NCI-H82 treated with DMSO at 0.1 percent for 48 hours (cell line): ENCODE data around the gene CMTM7.
"Not testable (repeated sequence)": the region's sequence is repeated elsewhere in the genome, so short reads cannot be mapped to it uniquely, and the experiment has no call there.

ENCODE experiments used
- DNase-seq: peaks from one replicate; lab custom pipeline; 2025; ENCODE audit not compliant: unreplicated experiment; lab: John Stamatoyannopoulos, UW

The CMTM7 gene

DNA sequence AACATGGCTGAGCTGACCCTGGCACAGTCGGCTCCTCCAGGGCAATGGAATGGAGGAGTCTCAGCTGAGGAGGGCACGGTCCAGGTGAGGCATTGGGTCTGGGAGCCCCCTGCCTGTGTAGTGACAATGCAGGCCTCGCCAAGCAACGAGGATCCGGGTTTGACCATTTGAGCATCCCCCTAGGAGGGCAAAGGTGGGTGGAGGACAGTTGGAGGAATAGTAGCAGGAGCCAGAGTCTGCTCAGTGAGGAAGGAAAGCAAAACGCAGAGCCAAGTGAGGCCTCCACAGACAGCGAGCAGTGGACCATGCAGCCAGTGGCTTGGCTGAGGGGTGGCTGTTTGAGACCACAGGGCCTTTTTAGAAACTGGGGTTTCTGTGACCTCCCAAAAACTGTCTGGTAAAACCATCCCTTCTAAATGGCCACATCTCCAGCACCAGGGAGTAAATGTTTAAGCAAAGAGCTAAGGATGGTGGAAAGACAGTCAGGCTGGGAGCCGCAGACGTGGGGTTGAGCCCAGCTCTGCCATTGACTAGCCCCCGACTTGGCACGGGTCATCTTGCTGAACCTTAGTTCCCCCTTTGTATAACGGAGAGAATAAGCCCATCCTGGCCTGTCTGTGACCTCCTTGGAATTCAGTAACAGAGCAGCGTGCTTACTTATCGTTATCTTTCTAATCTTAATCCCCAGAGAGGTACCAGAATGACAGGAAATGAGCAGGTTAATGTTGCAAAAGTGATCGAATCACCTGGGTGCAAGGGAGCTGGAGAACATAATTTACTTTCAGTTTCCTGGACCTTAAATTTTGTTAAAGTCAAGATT, 64.2 kb downstream of the CMTM7 start:
- DNase-seq, result no peak

DNA sequence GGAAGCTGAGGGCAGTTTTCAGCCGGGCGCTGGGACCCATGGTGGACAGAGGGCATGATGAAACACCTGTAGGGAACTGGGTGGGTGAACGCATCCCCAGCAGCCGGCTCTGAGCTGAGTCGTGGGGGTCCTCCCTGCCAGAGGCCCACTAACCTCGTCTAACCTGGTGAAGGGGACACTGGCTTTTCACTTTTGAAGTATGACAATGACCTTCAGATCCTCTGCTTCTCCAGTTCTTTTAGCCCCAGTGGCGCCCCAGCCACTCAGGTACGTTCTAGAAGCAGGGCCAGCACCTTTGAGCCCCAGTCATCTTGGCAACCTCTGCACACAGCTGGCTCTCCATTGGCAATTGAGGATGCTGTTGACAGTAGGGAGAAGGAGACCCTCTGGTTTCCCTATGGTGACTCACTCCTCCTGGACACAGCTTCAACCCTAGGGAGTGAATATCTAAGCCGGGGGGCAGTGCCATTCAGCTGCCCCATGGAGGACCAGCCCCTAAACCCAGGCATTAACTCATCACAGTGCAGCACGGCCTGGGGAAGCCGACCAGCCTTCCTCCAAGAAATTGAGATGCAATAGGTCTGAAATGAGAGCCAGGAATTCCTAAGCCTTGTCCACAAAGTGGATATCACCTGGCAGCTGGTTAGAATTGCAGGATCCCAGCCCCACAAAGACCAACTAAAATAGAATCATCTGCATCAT, 64.9 kb downstream of the CMTM7 start:
- DNase-seq, result no peak

DNA sequence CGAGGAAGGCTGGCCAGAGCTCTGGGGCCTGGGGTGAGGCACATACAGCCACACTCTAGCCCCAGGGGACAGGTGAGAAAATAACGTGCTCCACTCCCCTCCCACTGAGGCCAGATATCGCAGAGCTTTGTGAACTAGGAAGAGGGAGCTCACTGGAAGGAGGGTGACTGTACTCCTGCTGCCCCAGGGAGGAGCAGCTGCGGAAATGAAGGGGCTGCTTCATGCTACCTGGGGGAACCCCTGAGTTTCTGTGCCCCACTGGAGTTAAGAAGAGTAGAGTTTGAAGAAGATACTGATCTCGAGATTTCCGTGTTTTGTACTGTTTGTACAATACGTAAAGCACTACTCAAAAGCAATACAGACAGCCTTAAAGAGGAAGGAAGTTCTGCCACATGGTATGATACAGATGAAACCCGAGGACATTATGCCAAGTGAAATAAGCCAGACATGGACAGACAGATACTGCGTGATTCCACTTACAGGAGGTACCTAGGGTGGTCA, 66.4 kb downstream of the CMTM7 start:
- DNase-seq, result no peak

DNA sequence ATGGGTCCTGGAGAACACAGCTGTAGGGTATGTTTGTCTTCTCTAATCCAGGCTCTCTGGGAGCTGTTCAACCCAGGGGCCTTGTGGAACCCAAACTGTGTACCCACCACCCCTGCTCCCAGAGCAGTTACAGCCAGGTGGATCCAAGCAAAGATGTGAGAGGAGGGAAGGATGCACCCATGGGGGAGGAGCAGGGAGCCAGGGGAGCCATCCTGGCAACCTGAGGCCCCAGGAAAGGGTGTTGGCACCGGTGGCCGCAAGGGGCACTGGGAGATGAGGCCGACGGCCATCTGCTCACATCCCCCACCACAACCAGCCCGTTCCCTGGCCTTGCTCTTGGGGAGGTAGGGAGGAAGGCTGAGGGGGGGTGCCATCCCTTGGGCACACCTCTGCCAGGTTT, 67.8 kb downstream of the CMTM7 start:
- DNase-seq, result no peak

DNA sequence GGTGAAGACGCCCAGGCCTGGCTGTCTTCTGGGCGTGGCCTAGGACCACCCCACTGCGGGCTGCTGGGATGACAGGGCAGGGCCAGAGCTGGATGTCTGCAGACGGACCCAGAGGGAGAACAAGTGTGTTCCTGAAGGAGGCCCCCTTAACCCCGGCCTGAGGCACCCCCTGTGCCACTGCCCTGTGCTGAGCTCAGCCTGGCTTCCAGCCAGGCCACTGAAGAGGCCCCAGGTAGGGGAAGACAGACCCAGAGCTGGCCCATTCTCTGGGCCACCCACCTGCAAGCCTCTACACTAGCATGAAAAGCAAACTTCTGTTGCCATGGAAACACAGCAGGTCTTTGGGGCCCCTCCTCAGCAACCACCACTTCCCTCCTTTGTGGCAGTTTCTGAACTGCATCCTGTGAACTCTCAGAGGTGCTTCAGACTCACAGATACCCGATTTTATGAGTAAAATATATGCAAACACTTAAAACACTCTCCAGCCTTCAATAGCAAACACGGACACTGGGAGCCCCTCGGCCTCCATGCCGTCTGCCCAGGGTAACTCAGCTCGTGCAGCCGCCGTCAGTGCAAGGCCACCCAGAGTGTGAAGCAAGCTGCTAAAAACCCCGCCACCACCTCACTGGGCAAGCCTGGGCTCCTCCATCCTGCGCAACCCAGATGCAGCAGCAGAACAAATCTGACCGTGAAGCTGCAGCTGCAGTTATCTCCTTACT, 68.5 kb downstream of the CMTM7 start:
- no peak for DNase-seq

DNA sequence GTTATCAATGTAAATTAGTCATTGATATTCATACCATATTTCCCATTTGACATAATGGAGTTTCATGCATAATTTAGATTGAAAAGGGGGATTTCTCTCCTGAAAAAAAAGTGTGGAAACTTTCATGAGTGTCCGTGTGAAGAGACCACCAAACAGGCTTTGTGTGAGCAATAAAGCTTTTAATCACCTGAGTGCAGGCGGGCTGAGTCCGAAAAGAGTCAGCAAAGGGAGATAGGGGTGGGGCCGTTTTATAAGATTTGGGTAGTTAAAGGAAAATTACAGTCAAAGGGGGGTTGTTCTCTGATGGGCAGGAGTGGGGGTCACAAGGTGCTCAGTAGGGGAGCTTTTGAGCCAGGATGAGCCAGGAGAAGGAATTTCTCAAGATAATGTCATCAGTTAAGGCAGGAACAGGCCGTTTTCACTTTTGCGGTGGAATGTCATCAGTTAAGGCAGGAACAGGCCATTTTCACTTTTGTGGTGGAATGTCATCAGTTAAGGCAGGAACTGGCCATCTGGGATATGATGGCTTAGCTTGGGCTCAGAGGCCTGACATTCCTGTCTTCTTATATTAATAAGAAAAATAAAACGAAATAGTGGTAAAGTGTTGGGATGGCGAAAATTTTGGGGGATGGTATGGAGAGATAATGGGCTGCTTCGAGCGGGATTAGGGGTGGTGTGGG, 69.3 kb downstream of the CMTM7 start:
- not testable (repeated sequence) for DNase-seq

DNA sequence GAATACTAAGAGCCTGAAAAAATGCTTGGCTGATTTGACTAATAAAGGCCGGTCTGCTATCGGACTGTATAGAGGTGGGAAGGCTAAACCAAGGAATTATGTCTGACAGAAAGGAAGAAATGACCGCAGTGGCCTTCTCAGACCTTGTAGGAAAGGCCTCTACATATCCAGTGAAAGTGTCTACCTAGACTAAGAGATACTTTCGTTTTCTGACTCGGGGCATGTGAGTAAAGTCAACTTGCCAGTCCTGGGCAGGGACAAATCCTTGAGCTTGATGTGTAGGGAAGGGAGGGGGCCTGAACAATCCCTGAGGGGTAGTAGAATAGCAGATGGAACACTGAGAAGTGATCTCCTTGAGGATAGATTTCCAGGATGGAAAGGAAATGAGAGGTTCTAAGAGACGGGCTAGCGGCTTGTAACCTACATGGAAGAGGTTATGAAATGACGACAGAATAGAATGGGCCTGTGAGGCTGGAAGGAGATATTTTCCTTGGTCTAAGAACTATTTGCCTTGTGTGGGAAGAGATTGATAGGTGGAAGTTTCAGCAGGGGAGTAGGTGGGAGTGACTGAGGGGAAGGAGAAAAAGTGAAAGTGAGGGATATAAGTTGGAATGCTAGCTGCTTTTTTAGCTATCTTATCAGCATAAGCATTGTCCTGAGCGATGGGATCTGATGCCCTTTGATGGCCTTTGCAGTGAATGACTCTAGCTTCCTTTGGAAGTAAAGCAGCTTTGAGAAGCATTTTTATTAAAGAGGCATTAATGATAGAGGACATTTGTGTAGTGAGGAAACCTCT, 70.7 kb downstream of the CMTM7 start:
- not testable (repeated sequence) for DNase-seq

DNA sequence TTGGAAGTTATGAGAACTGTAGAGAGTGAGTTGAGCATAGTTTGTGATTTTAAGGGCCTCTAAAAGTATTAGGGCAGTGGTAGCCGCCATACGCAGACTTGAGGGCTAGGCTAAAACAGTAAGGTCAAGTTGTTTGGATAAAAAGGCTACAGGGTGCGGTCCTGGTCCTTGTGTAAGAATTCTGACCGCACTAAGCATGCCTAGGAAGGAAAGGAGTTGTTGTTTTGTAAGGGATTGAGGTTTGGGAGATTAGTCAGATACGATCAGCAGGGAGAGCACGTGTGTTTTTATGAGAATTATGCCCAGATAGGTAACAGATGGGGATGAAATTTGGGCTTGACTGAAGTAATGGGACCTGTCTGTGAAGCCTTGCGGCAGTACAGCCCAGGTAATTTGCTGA, 71.8 kb downstream of the CMTM7 start:
- DNase-seq, result not testable (repeated sequence)

DNA sequence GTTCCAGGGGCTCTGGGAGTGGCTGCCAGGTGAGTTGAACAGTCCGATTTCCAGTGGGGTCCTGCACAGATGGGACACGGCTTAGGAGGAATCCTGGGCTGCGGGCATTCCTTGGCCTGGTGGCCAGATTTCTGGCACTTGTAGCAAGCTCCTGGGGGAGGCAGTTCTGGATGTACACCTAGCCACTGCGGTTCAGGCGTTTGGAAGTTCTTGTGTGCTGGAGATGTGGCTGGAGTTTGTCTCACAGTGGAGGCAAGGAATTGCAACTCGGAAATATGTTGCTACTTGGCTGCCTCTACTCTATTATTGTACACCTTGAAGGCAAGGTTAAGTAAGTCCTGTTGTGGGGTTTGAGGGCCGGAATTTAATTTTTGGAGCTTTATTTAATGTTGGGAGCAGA, 73.1 kb downstream of the CMTM7 start:
- not testable (repeated sequence) for DNase-seq

DNA sequence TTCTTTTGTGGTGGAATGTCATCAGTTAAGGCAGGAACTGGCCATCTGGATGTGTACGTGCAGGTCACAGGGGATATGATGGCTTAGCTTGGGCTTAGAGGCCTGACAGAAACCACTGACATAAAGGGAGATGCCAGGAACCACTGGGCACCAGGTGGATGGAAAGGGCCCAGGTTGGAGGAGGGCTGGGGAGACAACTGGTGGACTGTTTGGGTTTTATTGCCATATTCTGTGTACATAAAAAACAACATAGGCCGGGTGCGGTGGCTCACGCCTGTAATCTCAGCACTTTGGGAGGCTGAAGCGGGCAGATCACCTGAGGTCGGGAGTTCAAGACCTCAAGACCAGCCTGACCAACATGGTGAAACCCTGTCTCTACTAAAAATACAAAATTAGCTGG, 75.2 kb downstream of the CMTM7 start:
- DNase-seq, result not testable (repeated sequence)

DNA sequence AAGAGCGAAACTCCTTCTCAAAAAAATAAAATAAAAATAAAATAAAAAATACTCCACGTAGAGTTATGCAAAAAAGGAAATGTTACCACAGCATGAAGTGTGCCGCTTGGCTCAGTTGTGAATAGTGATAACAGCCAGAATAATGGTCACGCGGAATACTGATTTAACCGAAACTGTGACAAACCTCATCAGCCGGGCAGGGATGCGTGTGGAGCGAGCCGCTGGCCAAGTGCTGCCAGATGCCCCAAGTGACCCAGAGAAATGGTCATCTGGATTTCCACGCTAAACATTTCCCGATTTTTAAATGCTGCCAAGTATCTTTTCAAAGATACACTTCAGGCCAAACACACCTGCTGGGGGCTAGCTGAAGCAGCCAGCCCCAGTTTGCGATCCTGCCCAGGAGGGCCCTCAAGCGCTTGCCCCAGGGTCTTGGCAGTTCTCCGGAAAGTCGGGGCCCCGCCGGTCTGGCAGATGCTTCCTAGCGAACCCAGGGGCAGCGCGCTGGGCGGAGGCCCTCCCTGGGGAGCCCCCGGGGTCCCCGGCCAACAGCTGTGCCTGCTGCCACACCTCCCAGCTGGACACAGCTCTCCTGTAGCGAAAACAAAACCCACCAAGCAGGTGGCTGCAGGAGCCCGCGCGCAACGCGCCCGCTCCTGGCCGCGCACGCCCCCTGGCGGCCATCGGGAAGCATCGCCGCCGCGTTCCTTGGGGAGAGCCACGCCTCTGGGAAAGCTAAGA, 75.8 kb downstream of the CMTM7 start:
- DNase-seq, result no peak

DNA sequence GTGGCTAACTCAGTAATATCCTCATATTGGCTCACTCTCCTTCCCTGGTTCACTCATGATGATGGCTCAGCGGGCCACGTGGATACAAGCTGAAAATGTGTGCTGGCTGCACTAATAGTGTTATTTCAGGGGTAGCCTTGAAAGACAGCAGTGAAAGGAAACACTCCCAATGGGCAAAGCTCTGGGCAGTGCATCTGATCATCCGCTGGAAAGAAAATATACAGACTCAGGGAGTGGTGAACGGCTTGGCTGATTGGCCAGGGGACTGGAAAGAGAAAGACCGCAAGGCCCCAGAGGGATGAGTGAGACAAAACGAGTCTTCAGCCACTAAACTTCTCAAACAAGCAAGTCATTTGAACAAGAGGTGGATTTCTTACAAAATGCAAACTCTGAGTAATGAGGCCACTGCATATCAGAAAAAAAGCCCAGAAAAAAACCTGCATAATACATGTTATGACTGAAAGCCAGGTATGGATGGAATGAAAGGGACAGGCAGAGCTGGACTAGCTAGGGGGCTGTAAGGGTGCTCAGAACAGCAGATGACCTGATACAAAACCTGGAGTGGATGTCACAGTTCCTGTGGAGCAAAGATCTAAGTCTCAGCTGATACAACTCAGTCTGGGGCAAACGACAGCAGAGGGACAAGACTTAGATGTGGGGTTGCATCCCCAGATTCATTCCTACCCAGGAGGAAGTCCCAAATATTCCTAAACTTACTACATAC, 77.7 kb downstream of the CMTM7 start:
- no peak for DNase-seq

DNA sequence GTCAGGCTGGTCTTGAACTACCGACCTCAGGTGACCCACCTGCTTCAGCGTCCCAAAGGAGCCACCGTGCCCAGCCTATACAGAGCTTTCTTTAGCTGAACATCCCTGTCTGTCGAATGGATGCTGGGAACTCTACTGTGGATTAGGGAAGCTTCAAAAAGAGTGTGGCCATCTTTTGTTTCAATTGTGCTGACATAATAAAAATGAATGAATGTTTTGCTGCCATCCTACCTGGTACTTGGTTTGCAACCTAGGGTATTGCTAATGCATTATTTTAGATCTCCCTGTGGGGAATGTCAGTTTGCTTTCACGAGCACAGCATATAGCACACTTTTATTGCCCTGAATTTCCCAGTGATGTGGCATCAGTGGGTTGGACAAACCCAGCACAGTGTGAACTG, 78.7 kb downstream of the CMTM7 start:
- no peak for DNase-seq

DNA sequence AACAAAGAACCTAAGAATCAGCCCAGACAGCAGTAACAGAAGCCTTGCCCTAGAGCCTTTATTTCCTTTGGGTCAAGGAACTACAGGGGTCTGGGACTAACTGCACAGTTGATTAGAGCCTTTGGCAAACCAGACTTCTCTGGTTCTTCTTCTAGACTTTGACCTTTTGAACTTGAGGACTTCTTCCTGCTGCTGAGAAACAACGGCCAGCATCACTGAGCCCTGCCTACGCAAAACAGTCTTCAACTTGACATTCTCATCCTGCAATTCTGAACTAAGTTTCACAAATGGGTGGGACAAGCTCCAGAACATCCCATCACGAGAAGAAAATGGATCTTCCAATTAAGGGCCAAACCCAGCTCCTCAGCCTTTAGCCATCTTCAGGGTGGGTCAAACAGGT, 79.6 kb downstream of the CMTM7 start:
- DNase-seq, result no peak

DNA sequence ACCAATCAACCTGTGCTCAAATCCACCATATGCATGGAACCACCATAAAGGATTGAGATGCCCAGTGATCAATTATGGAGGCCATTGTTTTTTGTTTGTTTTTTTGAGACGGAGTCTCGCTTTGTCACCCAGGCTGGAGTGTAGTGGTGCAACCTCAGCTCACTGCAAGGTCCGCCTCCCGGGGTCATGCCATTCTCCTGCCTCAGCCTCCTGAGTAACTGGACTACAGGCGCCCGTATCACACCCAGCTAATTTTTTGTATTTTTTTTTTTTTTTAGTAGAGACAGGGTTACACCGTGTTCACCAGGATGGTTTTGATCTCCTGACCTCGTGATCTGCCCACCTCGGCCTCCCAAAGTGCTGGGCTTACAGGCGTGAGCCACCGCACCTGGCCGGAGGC, 80.5 kb downstream of the CMTM7 start:
- not testable (repeated sequence) for DNase-seq

DNA sequence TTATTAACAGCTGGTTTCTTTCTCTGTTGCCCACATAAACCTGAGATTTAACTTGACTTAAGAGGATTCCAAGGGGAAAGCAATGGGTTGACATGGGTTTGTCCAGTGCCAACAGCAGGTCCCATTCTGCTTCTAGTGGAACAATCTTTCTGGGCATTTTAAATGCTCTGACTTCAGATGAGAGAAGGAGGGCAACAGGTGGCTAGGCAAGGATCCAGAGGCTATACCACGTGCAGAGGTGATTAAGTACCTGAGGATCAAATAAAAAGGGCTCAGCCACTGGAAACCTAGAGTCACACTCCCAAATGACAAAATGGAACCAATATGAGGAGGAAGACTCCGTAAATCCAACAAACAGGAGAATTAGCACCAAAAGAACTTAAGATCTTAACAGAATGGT, 82.5 kb downstream of the CMTM7 start:
- no peak for DNase-seq

DNA sequence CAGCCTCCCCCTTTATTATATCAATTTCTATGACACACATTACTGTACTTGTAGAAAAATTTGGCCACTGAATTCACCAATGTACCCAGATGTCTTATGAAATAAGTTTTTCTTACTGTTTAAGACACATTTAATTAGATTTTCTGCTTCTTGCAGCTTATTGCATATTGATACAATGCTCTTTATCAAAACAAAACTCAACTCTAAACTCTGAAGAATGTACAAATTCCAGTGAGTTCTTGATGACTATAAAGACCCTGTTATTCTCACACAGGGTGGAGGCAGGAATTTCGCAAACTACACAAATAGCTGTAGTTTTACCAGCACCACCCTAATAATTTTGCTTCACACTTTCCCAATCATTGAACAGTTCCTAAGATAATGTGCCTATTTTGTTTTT, 89.0 kb downstream of the CMTM7 start:
- no peak for DNase-seq

DNA sequence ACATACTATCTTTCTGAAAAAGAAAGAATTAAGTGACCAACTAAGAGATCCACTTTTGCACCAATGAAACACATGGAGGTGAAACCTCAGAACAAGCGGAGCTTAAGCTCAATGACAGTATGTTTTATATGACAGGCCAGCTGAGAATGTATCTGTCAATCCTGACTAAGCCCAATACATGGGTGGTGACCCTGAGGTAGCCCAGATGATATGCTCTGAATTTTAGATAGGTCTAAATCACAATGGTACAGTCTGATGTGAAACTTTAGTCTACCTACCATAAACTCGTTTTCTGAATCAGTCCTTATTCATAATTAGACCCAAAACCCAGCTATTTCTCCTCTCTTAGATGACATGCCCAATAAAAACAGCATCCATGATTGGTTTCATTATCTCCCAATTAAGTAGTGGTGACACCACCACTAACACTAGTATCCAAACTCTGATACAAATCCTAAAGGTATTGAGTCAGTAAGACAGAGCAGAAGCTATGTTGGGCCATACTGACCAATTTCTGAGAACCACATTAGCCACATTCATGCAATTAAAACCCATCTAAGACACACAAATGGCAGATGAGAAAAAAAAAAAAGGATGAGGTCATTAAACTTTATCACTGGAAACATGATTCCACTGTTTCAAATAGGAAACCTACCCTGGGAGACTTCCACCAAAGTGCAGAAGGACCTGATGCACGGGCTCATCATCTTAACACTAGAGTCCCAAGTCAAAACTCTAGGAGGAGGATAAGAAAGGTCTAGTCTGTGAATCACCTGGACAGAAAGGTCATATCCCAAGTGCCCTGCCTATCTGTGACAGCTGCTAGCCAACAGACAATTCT, 90.4 kb downstream of the CMTM7 start:
- no peak for DNase-seq
